Smooth muscle cell (in vitro differentiated cells): ENCODE measurements around the gene LRIG2. TPM values are rescaled to one million over a fixed set of nuclear protein-coding genes. Genes with fewer than 3 reads are reported as not detected.

Experiments used
- DNase-seq: peaks from one replicate; lab custom pipeline; 2025; ENCODE audit not compliant: unreplicated experiment; lab: John Stamatoyannopoulos, UW
- H2AFZ ChIP-seq: fragments of 200-600 bp; sonication (generic); 2 replicates; pipeline ENCODE4 v1.6.0; 2016; ENCODE audit warnings: antibody characterized with exemption, low read depth, mild to moderate bottlenecking
- H3F3A ChIP-seq: fragments of 200-600 bp; sonication (generic); 2 replicates; pipeline ENCODE4 v1.6.0; 2017; ENCODE audit warnings: antibody characterized with exemption, low read depth
- H3K27ac ChIP-seq: fragments of 200-600 bp; sonication (generic); 2 replicates; pipeline ENCODE4 v1.5.1; 2016; ENCODE audit warnings: low read depth, mild to moderate bottlenecking
- H3K27me3 ChIP-seq: fragments of 200-600 bp; sonication (generic); 2 replicates; pipeline ENCODE4 v1.6.1; 2016; ENCODE audit warnings: low read depth, mild to moderate bottlenecking
- H3K36me3 ChIP-seq: fragments of 200-600 bp; sonication (generic); 2 replicates; pipeline ENCODE4 v1.5.1; 2016; ENCODE audit warnings: low read depth
- H3K4me1 ChIP-seq: fragments of 200-600 bp; sonication (generic); 2 replicates; pipeline ENCODE4 v1.5.1; 2016; ENCODE audit warnings: low read depth
- H3K4me2 ChIP-seq: fragments of 200-600 bp; sonication (generic); 2 replicates; pipeline ENCODE4 v1.6.0; 2016; ENCODE audit warnings: mild to moderate bottlenecking
- H3K4me3 ChIP-seq: fragments of 200-600 bp; sonication (generic); 2 replicates; pipeline ENCODE4 v1.5.1; 2016; ENCODE audit warnings: mild to moderate bottlenecking
- H3K79me2 ChIP-seq: fragments of 200-600 bp; sonication (generic); 2 replicates; pipeline ENCODE4 v1.6.0; 2016; ENCODE audit warnings: low read depth, mild to moderate bottlenecking
- H3K9ac ChIP-seq: fragments of 200-600 bp; sonication (generic); 2 replicates; pipeline ENCODE4 v1.6.0; 2016; ENCODE audit warnings: low read depth
- H3K9me3 ChIP-seq: fragments of 200-600 bp; sonication (generic); replicated peaks from 2 replicates; pipeline ENCODE4 v1.5.1; 2016; ENCODE audit warnings: low read depth
- H4K20me1 ChIP-seq: fragments of 200-600 bp; sonication (generic); 2 replicates; pipeline ENCODE4 v1.6.0; 2016; ENCODE audit warnings: low read depth
- CTCF ChIP-seq: fragments of 200-600 bp; sonication (generic); IDR thresholded peaks from 2 replicates; pipeline ENCODE4 v1.5.1; 2017; ENCODE audit warnings: borderline replicate concordance, mild to moderate bottlenecking, antibody characterized with exemption; ENCODE audit not compliant: insufficient read depth, poor library complexity, severe bottlenecking
- WGBS: methylation state at CpG from one replicate; pipeline ENCODE4 v1.1.7; 2016; ENCODE audit warnings: low lambda C conversion rate; 5-methylcytosine and 5-hydroxymethylcytosine counted together
- polyA plus RNA-seq: library from polyadenylated mRNA; unstranded; fragments of >200 nt; fragmentation: Nextera tagmentation; extraction: Ambion mirVana; gene quantifications from 2 replicates; pipeline ENCODE4 v1.2.1, GENCODE V29; 2016
- total RNA-seq: library from RNA; depleted of rRNA; stranded (reverse); fragments of >200 nt; gene quantifications from 2 replicates; pipeline ENCODE4 v1.2.3, GENCODE V29; 2014

LRIG2 gene
- total and polyA plus RNA-seq, 2 experiments from 2014 or later, result 4.2 to 10.6 TPM

DNA sequence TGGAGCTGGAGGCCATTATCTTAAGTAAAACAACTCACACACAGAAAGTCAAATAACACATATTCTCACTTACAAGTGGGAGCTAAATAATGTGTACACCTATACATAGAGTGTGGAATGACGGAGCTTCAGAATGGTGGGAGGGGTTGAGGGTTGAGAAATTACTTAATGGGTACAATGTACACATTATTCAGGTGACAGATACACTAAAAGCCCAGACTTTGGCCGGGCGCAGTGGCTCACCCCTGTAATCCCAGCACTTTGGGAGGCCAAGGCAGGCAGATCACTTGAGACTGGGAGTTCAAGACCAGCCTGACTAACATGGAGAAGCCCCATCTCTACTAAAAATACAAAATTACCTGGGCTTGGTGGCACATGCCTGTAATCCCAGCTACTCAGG, 24.9 kb upstream of the LRIG2 start:
- 99% methylated on average over 3 of the region's 3 CpGs for WGBS
- TF ChIP-seq CTCF, result no peak
- Histone ChIP-seq H3K4me2 (no peak overlapping the region), H3K36me3 (no peaks in the 10 kb centered on the region), H3K79me2 (no peaks in the 10 kb centered on the region), H3K4me1 (no peaks in the 10 kb centered on the region), H3K27me3 (no peaks in the 10 kb centered on the region), H4K20me1 (no peaks in the 10 kb centered on the region), H3K9me3 (no peaks in the 10 kb centered on the region), H3K4me3 (no peak overlapping the region), H3K9ac (no peak overlapping the region), H3K27ac (no peak overlapping the region), H2AFZ (no peak overlapping the region), H3F3A (no peaks in the 10 kb centered on the region)
- no peak for DNase-seq

GRCh38 chr1:113053344-113054126, 19.5 kb upstream of the LRIG2 start:
- 90% methylated on average over 12 of the region's 12 CpGs for WGBS
- H3K9me3 ChIP-seq, result no peaks in the 10 kb centered on the region
- no peaks in the 10 kb centered on the region for H3K36me3 ChIP-seq
- H2AFZ ChIP-seq, result no peak overlapping the region
- H3K27ac ChIP-seq, result no peak overlapping the region
- no peaks in the 10 kb centered on the region for H3F3A ChIP-seq
- H3K9ac ChIP-seq, result no peak overlapping the region
- no peak overlapping the region for H3K4me3 ChIP-seq
- H4K20me1 ChIP-seq, result no peaks in the 10 kb centered on the region
- H3K4me1 ChIP-seq, result no peaks in the 10 kb centered on the region
- DNase-seq, result no peak
- no peaks in the 10 kb centered on the region for H3K79me2 ChIP-seq
- no peak for TF ChIP-seq CTCF
- no peak overlapping the region for H3K4me2 ChIP-seq
- H3K27me3 ChIP-seq, result no peaks in the 10 kb centered on the region

GRCh38 chr1:113055570-113055969, 17.4 kb upstream of the LRIG2 start:
- Histone ChIP-seq H2AFZ (no peak overlapping the region), H3K4me2 (no peak overlapping the region), H3F3A (no peaks in the 10 kb centered on the region), H3K4me3 (no peak overlapping the region), H3K9me3 (no peaks in the 10 kb centered on the region), H3K79me2 (no peaks in the 10 kb centered on the region), H3K27ac (no peak overlapping the region), H3K4me1 (no peaks in the 10 kb centered on the region), H3K27me3 (no peaks in the 10 kb centered on the region), H3K36me3 (no peaks in the 10 kb centered on the region), H4K20me1 (no peaks in the 10 kb centered on the region), H3K9ac (no peak overlapping the region)
- no peak for DNase-seq
- 100% methylated on average over 1 of the region's 1 CpG for WGBS
- TF ChIP-seq CTCF, result no peak

- DNase-seq, result no peak
- Histone ChIP-seq H3F3A (no peaks in the 10 kb centered on the region), H2AFZ (no peak overlapping the region), H3K79me2 (no peaks in the 10 kb centered on the region), H3K4me3 (no peak overlapping the region), H3K27me3 (no peaks in the 10 kb centered on the region), H3K4me1 (no peaks in the 10 kb centered on the region), H3K9me3 (no peaks in the 10 kb centered on the region), H3K9ac (no peak overlapping the region), H4K20me1 (no peaks in the 10 kb centered on the region), H3K36me3 (no peaks in the 10 kb centered on the region), H3K4me2 (no peak overlapping the region), H3K27ac (no peak overlapping the region)
- no peak for TF ChIP-seq CTCF
- WGBS, result 55% methylated on average over 2 of the region's 2 CpGs
Observed at GRCh38 chr1:113057006-113057405, 16.0 kb upstream of the LRIG2 start.
